ENCODE measurements around the gene MED31.

DNA sequence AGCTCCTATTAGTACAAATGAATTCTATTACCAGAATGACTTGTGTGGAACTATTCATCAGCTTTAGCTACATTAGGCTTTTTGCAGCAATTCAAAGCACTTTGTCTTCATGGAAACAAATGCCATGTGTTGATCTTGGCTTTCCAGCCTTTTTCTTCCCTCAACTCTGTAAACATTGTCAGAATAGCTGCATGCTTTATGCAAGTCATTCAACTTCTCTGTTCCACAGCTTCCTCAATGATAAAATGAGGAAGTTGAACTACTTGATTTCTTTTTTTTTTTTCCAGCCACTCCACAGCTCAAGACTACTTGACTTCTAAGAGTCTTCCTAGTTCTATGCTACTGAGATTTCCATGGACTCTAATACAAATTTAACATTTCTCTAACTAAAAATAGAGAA lies 52.0 kb downstream of the MED31 start:
- TF ChIP-seq, protein P1, sequence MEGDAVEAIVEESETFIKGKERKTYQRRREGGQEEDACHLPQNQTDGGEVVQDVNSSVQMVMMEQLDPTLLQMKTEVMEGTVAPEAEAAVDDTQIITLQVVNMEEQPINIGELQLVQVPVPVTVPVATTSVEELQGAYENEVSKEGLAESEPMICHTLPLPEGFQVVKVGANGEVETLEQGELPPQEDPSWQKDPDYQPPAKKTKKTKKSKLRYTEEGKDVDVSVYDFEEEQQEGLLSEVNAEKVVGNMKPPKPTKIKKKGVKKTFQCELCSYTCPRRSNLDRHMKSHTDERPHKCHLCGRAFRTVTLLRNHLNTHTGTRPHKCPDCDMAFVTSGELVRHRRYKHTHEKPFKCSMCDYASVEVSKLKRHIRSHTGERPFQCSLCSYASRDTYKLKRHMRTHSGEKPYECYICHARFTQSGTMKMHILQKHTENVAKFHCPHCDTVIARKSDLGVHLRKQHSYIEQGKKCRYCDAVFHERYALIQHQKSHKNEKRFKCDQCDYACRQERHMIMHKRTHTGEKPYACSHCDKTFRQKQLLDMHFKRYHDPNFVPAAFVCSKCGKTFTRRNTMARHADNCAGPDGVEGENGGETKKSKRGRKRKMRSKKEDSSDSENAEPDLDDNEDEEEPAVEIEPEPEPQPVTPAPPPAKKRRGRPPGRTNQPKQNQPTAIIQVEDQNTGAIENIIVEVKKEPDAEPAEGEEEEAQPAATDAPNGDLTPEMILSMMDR (IDR thresholded peaks at IDR 0.05; ENCODE audit: insufficient read depth, low read depth, low read length) = no peak
- no peak for TF ChIP-seq EZH2 (IDR thresholded peaks at IDR 0.05; ENCODE audit: insufficient read depth, low read length)

All from astrocyte (in vitro differentiated cells and primary cell).